HCT116 (cell line): ENCODE data around the gene SPINT4. TPM values are rescaled to one million over a fixed set of nuclear protein-coding genes. Genes with fewer than 3 reads are reported as not detected.

Experiments
- ATAC-seq: fragments of 200-7000 bp; cut with Tn5 transposase; 2 replicates; pipeline ENCODE4 v1.9.1; 2020; ENCODE audit warnings: mild to moderate bottlenecking, moderate library complexity
- BruUV-seq: library from RNA; stranded (reverse); fragments of 400-500 nt; replicated peaks from 2 replicates; lab custom pipeline; 2021; lab: Mats Ljungman, UMichigan
- CTCF ChIA-PET: fragments of 300-600 bp; sonication (Branson Sonifier 250); formaldehyde crosslinking; loops from one replicate; lab custom pipeline; 2021; ENCODE audit warnings: antibody characterized with exemption; lab: Charles Lee
- POLR2A ChIA-PET: fragments of 300-600, 350-600 bp; sonication (Branson Sonifier 250); formaldehyde crosslinking; loops from one replicate; lab custom pipeline; 2021; ENCODE audit warnings: antibody characterized with exemption; lab: Charles Lee
- RAD21 ChIA-PET, 2 experiments: fragments of 300-600 bp; sonication (Branson Sonifier 250); formaldehyde crosslinking; loops; one replicate each; lab custom pipeline; 2023; ENCODE audit warnings: low total read pairs in 2 of 2; ENCODE audit not compliant: uncharacterized antibody in 2 of 2, unreplicated experiment in 2 of 2, low non-redundant PET in 1 of 2; lab: Charles Lee
- DNase-seq: peaks from one replicate; pipeline ENCODE4 v3.0.0-alpha.2; 2010; ENCODE audit warnings: low read depth, low spot score
- H2AFZ ChIP-seq: fragments of 200-600 bp; shearing (Covaris generic), sonication (generic); 2 replicates; pipeline ENCODE4 v1.6.1; 2017; ENCODE audit warnings: low read depth, mixed run types, mixed read lengths, antibody characterized with exemption, low read length; ENCODE audit not compliant: poor library complexity, severe bottlenecking
- H3K27ac ChIP-seq: 2 replicates; pipeline ENCODE4 v1.5.1; 2012; ENCODE audit warnings: low read depth, low read length
- H3K27me3 ChIP-seq: fragments of 200-600 bp; sonication (generic); 2 replicates; pipeline ENCODE4 v1.6.1; 2016; ENCODE audit warnings: mixed run types, low read length, mixed read lengths; ENCODE audit not compliant: insufficient read depth
- H3K36me3 ChIP-seq, 2 experiments: fragments of 200-500 bp in 1 of 2; fragments of 200-600 bp in 1 of 2; sonication (Bioruptor generic) in 1 of 2; sonication (generic) in 1 of 2; 2 replicates each; pipeline versions ENCODE4 v1.5.1 to v1.6.1; 2014 to 2016; ENCODE audit warnings: low read length in 2 of 2, inconsistent platforms in 1 of 2, mixed read lengths in 1 of 2, mixed run types in 1 of 2; ENCODE audit not compliant: insufficient read depth in 2 of 2, control insufficient read depth in 1 of 2
- H3K4me1 ChIP-seq, 2 experiments: fragments of 200-600 bp in 1 of 2; sonication (generic) in 1 of 2; 2 replicates each; pipeline versions ENCODE4 v1.5.1 to v1.6.1; 2012 to 2017; ENCODE audit warnings: low read length in 2 of 2, inconsistent platforms in 1 of 2, mild to moderate bottlenecking in 1 of 2, mixed read lengths in 1 of 2, mixed run types in 1 of 2, moderate library complexity in 1 of 2; ENCODE audit not compliant: insufficient read depth in 2 of 2, control insufficient read depth in 1 of 2
- H3K4me2 ChIP-seq: fragments of 200-600 bp; sonication (generic); 2 replicates; pipeline ENCODE4 v1.6.1; 2017; ENCODE audit warnings: mixed run types, low read length, mixed read lengths
- H3K4me3 ChIP-seq, 2 experiments: fragments of 200-600 bp in 1 of 2; sonication (generic) in 1 of 2; replicated peaks in 1 of 2; 2 replicates each; pipeline ENCODE4 v1.5.1; 2011 to 2016; ENCODE audit warnings: low read length in 2 of 2, control low read depth in 1 of 2, low read depth in 1 of 2, mild to moderate bottlenecking in 1 of 2, mixed read lengths in 1 of 2, mixed run types in 1 of 2
- H3K79me2 ChIP-seq: fragments of 200-600 bp; sonication (generic); 2 replicates; pipeline ENCODE4 v1.6.1; 2017; ENCODE audit warnings: mild to moderate bottlenecking, mixed run types, low read length, moderate library complexity, mixed read lengths; ENCODE audit not compliant: insufficient read depth
- H3K9ac ChIP-seq: fragments of 200-600 bp; sonication (generic); 2 replicates; pipeline ENCODE4 v1.6.1; 2016; ENCODE audit warnings: low read length, mixed read lengths
- H3K9me2 ChIP-seq: fragments of 200-600 bp; sonication (generic), shearing (Covaris generic); 2 replicates; pipeline ENCODE4 v1.6.1; 2017; ENCODE audit warnings: mixed run types, mild to moderate bottlenecking, moderate library complexity; ENCODE audit not compliant: insufficient read depth
- H3K9me3 ChIP-seq, 2 experiments: fragments of 200-500 bp in 1 of 2; fragments of 200-600 bp in 1 of 2; sonication (Bioruptor generic) in 1 of 2; sonication (generic) in 1 of 2; 2 replicates each; pipeline ENCODE4 v1.6.1; 2014 to 2017; ENCODE audit warnings: low read length in 2 of 2, mixed read lengths in 2 of 2, inconsistent platforms in 1 of 2, low read depth in 1 of 2, mild to moderate bottlenecking in 1 of 2, mixed run types in 1 of 2, moderate library complexity in 1 of 2; ENCODE audit not compliant: control insufficient read depth in 1 of 2, insufficient read depth in 1 of 2
- H4K20me1 ChIP-seq: fragments of 200-600 bp; sonication (generic), shearing (Covaris generic); 2 replicates; pipeline ENCODE4 v1.6.1; 2017; ENCODE audit warnings: mixed run types, mild to moderate bottlenecking, moderate library complexity; ENCODE audit not compliant: insufficient read depth
- CBX3 ChIP-seq: IDR thresholded peaks from 2 replicates; pipeline ENCODE4 v1.6.1; 2012; ENCODE audit warnings: low read depth
- CEBPB ChIP-seq: IDR thresholded peaks from 2 replicates; pipeline ENCODE4 v1.6.1; 2012; ENCODE audit warnings: low read depth
- EGR1 ChIP-seq: IDR thresholded peaks from 2 replicates; pipeline ENCODE4 v1.6.1; 2012; ENCODE audit warnings: low read depth
- EZH2 ChIP-seq: fragments of 200-600 bp; sonication (generic); IDR thresholded peaks from 2 replicates; pipeline ENCODE4 v1.6.1; 2017; ENCODE audit warnings: antibody characterized with exemption, mixed run types
- EZH2phosphoT487 ChIP-seq: fragments of 200-600 bp; IDR thresholded peaks from 2 replicates; pipeline ENCODE4 v1.6.1; 2018; ENCODE audit warnings: antibody characterized with exemption, borderline replicate concordance
- JUND ChIP-seq: IDR thresholded peaks from 2 replicates; pipeline ENCODE4 v1.6.1; 2012
- POLR2A ChIP-seq: IDR thresholded peaks from 2 replicates; pipeline ENCODE4 v1.7.0; 2011; ENCODE audit warnings: borderline replicate concordance; ENCODE audit not compliant: insufficient read depth, insufficient read length; ENCODE audit errors: extremely low read depth
- POLR2AphosphoS5 ChIP-seq: IDR thresholded peaks from 2 replicates; pipeline ENCODE4 v1.6.1; 2011; ENCODE audit warnings: mild to moderate bottlenecking, low read depth, low read length, moderate library complexity
- RAD21 ChIP-seq: IDR thresholded peaks from 2 replicates; pipeline ENCODE4 v1.6.1; 2012; ENCODE audit warnings: low read depth, mild to moderate bottlenecking
- TCF7L2 ChIP-seq: IDR thresholded peaks from 2 replicates; pipeline ENCODE4 v1.7.0; 2011; ENCODE audit warnings: borderline replicate concordance, inconsistent platforms; ENCODE audit not compliant: insufficient read depth, insufficient read length; ENCODE audit errors: extremely low read depth
- YY1 ChIP-seq: IDR thresholded peaks from 2 replicates; pipeline ENCODE4 v1.6.1; 2011; ENCODE audit warnings: low read length, low read depth, moderate library complexity, mild to moderate bottlenecking; ENCODE audit not compliant: insufficient replicate concordance; ENCODE audit errors: extremely low read depth
- ZFX ChIP-seq: fragments of 450-650 bp; IDR thresholded peaks from 2 replicates; pipeline ENCODE4 v1.6.1; 2017
- ZNF274 ChIP-seq: fragments of 200-500 bp; sonication (Bioruptor generic); IDR thresholded peaks from 2 replicates; pipeline ENCODE4 v1.6.1; 2014; ENCODE audit warnings: mild to moderate bottlenecking, low read depth, low read length, inconsistent platforms
- intact Hi-C: fragments of 100-400 bp; cut with micrococcal nuclease; formaldehyde crosslinking; loops from 2 replicates; pipeline ENCODE4 v1.10.0; 2022
- total RNA-seq: library from RNA; stranded (reverse); gene quantifications from one replicate; pipeline ENCODE4 v1.2.1, GENCODE V29; 2021; ENCODE audit not compliant: unreplicated experiment
- TF ChIP-seq, protein P1 (sequence below), 3 experiments: fragments of 200-600 bp in 1 of 3; sonication (generic) in 1 of 3; IDR thresholded peaks in 2 of 3; conservative IDR thresholded peaks in 1 of 3; 2 replicates each; pipeline ENCODE4 v1.5.1; 2012 to 2017; ENCODE audit warnings: low read depth in 2 of 3, low read length in 2 of 3, antibody characterized with exemption in 1 of 3, borderline replicate concordance in 1 of 3, control low read depth in 1 of 3, mild to moderate bottlenecking in 1 of 3, mixed read lengths in 1 of 3, mixed run types in 1 of 3, moderate library complexity in 1 of 3; ENCODE audit not compliant: insufficient read depth in 1 of 3
- TF ChIP-seq, protein P2 (sequence below): IDR thresholded peaks from 2 replicates; pipeline ENCODE4 v1.6.1; 2011; ENCODE audit warnings: mild to moderate bottlenecking, low read length, moderate library complexity; ENCODE audit not compliant: insufficient replicate concordance; ENCODE audit errors: extremely low read depth
- TF ChIP-seq, protein P3 (sequence below): IDR thresholded peaks from 2 replicates; pipeline ENCODE4 v1.6.1; 2012
- TF ChIP-seq, protein P4 (sequence below): IDR thresholded peaks from 2 replicates; pipeline ENCODE4 v1.6.1; 2012

SPINT4 gene
- total RNA-seq, 1 experiment from 2014 or later, result not detected

DNA sequence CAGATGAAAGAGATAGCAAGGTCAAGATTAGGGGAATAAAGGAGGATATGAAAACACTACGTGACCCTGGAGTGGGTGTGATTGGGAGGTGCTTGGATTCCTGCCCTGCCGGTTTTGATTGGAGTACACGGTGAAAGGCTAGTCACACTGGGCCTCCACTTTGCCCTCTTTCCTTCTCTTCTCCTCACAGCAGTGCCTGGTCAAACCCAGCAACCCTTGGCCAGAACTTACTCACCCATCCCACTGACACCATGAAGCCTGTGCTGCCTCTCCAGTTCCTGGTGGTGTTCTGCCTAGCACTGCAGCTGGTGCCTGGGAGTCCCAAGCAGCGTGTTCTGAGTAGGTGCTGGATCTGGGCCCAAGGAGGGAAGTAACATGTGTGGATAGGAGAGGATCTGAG, 20.3 kb upstream of the SPINT4 start, which contains the start of gene WFDC13:
Gene WFDC13, plus strand, starts transcription at position 166 of the 400 bp plus-strand sequence. Its CDS starts 86 bp downstream, at position 252.
- CTCF ChIA-PET, result no interaction called here
- no peaks in the 10 kb centered on the region for H3K36me3 ChIP-seq
- no peak for ATAC-seq
- H3K9me3 ChIP-seq, result no peaks in the 10 kb centered on the region
- no peaks in the 10 kb centered on the region for H3K9me2 ChIP-seq
- no peaks in the 10 kb centered on the region for H3K4me1 ChIP-seq
- intact Hi-C loops, result no loop called here
- no peaks in the 10 kb centered on the region for H3K79me2 ChIP-seq
- no peak for DNase-seq
- H3K4me2 ChIP-seq, result no peak within 1 kb of the TSS
- H4K20me1 ChIP-seq, result no peaks in the 10 kb centered on the region
- TF ChIP-seq, protein P1, sequence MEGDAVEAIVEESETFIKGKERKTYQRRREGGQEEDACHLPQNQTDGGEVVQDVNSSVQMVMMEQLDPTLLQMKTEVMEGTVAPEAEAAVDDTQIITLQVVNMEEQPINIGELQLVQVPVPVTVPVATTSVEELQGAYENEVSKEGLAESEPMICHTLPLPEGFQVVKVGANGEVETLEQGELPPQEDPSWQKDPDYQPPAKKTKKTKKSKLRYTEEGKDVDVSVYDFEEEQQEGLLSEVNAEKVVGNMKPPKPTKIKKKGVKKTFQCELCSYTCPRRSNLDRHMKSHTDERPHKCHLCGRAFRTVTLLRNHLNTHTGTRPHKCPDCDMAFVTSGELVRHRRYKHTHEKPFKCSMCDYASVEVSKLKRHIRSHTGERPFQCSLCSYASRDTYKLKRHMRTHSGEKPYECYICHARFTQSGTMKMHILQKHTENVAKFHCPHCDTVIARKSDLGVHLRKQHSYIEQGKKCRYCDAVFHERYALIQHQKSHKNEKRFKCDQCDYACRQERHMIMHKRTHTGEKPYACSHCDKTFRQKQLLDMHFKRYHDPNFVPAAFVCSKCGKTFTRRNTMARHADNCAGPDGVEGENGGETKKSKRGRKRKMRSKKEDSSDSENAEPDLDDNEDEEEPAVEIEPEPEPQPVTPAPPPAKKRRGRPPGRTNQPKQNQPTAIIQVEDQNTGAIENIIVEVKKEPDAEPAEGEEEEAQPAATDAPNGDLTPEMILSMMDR (IDR thresholded peaks at IDR 0.05 in 2 of 3, conservative IDR thresholded peaks at IDR 0.05 in 1 of 3; ENCODE audit: borderline replicate concordance in 1 of 3, insufficient read depth in 1 of 3, low read depth in 2 of 3, low read length in 2 of 3), result no peak
- TF ChIP-seq, protein P2, sequence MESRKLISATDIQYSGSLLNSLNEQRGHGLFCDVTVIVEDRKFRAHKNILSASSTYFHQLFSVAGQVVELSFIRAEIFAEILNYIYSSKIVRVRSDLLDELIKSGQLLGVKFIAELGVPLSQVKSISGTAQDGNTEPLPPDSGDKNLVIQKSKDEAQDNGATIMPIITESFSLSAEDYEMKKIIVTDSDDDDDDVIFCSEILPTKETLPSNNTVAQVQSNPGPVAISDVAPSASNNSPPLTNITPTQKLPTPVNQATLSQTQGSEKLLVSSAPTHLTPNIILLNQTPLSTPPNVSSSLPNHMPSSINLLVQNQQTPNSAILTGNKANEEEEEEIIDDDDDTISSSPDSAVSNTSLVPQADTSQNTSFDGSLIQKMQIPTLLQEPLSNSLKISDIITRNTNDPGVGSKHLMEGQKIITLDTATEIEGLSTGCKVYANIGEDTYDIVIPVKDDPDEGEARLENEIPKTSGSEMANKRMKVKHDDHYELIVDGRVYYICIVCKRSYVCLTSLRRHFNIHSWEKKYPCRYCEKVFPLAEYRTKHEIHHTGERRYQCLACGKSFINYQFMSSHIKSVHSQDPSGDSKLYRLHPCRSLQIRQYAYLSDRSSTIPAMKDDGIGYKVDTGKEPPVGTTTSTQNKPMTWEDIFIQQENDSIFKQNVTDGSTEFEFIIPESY, result no peak
- TF ChIP-seq POLR2A (no peak), EZH2 (no peak), EZH2phosphoT487 (no peak), EGR1 (no peak), ZNF274 (no peak), TCF7L2 (no peak), CBX3 (no peak), CEBPB (no peak), YY1 (no peak), RAD21 (no peak), POLR2AphosphoS5 (no peak), ZFX (no peak), JUND (no peak)
- TF ChIP-seq, protein P3, sequence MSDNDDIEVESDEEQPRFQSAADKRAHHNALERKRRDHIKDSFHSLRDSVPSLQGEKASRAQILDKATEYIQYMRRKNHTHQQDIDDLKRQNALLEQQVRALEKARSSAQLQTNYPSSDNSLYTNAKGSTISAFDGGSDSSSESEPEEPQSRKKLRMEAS, result no peak
- TF ChIP-seq, protein P4, sequence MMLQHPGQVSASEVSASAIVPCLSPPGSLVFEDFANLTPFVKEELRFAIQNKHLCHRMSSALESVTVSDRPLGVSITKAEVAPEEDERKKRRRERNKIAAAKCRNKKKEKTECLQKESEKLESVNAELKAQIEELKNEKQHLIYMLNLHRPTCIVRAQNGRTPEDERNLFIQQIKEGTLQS, result no peak
- H3K27me3 ChIP-seq, result no peaks in the 10 kb centered on the region
- no peak within 1 kb of the TSS for H3K27ac ChIP-seq
- no peak within 1 kb of the TSS for H3K9ac ChIP-seq
- no peak within 1 kb of the TSS for H2AFZ ChIP-seq
- POLR2A ChIA-PET, result no interaction called here
- no peak within 1 kb of the TSS for H3K4me3 ChIP-seq
- RAD21 ChIA-PET, result no interaction called here
- BruUV-seq, result no TSS peak
